WI38 (cell line): ENCODE data around the gene ITGB1BP1.

Experiments
- H3K4me3 ChIP-seq: 2 replicates; pipeline ENCODE4 v1.5.1; 2011; ENCODE audit warnings: low read depth, mild to moderate bottlenecking, control low read depth, low read length
- TF ChIP-seq, protein P1 (sequence below): IDR thresholded peaks from 2 replicates; pipeline ENCODE4 v1.5.1; 2012; ENCODE audit warnings: low read depth, mild to moderate bottlenecking, control low read depth, low read length

The ITGB1BP1 gene

DNA sequence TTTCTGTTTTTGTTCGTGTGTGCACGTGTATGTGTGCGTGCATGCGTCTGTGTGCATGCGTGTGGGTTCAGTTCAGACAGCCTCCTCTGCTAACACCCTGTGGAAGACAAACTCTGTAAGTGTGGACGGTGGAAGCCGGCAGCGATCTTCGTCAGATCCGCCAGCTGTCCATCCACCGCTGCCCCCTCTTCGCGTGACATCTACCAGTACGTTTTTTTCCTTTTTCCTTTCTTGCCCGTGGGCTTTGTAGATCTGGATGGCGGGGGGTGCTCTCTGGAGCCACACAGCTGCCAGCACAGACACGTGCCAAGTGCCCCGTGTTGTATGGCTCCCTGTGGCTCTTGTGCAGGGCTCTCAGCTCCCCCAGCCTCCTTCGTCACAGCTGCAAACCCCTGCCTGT, 32.3 kb downstream of the ITGB1BP1 start:
- no peak overlapping the region for H3K4me3 ChIP-seq
- TF ChIP-seq, protein P1, sequence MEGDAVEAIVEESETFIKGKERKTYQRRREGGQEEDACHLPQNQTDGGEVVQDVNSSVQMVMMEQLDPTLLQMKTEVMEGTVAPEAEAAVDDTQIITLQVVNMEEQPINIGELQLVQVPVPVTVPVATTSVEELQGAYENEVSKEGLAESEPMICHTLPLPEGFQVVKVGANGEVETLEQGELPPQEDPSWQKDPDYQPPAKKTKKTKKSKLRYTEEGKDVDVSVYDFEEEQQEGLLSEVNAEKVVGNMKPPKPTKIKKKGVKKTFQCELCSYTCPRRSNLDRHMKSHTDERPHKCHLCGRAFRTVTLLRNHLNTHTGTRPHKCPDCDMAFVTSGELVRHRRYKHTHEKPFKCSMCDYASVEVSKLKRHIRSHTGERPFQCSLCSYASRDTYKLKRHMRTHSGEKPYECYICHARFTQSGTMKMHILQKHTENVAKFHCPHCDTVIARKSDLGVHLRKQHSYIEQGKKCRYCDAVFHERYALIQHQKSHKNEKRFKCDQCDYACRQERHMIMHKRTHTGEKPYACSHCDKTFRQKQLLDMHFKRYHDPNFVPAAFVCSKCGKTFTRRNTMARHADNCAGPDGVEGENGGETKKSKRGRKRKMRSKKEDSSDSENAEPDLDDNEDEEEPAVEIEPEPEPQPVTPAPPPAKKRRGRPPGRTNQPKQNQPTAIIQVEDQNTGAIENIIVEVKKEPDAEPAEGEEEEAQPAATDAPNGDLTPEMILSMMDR: no peak

DNA sequence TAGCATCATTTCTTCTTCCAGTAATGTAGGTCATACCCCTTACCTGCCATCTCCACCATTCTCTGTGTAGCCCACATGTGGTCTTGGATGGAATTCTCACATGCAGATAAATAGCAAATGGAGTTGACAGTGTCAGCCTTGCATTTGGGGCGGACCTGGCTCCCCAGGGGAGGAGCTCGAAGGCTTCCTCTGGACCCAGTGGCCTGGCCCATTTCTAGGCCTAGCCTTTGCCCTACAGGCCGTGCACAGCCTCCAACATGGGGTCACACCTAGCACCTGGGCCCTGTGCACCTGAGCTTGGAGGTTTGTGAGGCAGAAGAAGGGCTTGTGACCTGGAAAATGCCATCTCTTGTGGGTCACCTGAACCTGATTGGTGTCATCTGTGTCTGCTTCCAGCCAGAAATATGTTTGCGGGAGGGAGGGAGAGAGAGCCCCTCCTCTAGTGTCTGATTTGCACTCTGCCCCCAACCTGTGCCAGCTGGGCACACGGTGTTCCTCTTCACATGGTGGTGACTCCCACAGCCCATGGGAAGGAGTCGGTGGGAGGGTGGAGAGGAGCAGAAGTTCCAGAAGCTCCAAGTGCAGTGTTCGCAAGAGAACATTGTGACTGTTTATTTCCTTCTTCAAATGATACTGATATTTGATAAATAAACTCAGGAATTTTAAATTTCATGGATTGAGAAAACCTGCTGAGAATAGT, 33.0 kb downstream of the ITGB1BP1 start:
- no peak overlapping the region for H3K4me3 ChIP-seq
- TF ChIP-seq, protein P1: no peak

DNA sequence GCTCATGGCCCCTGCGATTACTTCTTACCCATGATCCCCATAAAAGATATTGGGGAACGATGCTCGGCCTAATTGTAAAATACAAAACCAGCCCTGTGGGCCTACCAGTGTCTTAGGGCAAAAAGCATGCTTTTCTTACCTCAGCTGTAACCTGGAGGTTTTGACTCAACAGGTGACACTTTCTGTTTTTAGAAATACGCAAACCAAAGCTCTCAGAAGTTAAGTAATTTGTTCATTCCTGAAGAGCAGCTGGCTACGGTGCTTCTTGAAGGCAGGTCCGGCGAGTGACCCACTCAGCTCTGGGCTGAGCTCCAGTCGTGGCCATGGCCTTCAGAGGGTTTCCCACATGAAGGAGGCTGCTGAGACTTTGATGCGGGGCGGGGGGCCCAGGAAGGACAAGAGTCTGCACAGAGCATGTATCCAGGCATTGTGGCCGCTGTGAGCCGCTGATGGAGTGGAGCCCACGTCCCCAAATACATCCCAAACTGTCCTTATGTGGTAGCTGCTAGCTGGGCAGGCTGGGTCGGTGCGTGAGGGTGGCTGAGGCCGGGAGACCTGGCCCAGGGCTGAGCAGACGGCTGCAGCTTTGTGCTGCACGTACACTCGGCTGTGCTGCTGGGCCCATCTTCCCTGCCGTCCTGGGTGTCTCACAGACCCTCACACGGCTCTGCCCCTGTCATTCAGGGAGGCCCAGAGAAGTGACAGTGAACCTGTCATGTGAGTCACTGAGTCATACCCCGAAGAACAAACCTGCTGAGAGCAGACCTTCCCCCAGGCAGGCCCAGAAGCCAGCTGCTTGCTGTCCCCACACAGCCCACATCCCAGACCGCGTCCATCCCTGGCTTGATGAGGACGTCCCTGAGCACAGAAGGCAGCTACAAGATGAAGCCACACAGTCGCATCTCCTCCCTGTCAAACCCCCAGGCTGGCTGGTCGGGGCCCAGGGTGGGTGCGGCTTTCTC, 34.1 kb downstream of the ITGB1BP1 start:
- H3K4me3 ChIP-seq: no peak overlapping the region
- TF ChIP-seq, protein P1: no peak

DNA sequence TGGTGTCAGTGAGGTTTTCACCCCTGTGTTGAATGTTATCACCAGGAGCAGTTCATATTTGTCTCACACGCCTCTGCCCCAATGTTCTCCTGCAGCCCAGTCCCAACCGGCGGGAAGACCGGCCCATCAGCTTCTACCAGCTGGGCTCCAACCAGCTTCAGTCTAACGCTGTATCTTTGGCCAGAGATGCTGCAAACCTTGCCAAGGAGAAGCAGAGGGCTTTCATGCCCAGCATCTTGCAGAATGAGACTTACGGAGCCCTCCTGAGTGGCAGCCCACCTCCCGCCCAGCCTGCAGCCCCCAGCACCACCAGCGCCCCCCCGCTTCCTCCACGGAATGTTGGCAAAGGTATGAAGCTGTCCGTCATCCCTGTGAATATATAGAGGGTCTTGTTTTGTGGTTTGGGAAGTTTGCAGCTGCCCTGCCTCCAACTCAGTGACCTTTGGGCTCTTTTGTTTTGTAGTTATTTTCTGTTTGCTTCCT, 35.1 kb downstream of the ITGB1BP1 start:
- TF ChIP-seq, protein P1: no peak
- H3K4me3 ChIP-seq: no peak overlapping the region

DNA sequence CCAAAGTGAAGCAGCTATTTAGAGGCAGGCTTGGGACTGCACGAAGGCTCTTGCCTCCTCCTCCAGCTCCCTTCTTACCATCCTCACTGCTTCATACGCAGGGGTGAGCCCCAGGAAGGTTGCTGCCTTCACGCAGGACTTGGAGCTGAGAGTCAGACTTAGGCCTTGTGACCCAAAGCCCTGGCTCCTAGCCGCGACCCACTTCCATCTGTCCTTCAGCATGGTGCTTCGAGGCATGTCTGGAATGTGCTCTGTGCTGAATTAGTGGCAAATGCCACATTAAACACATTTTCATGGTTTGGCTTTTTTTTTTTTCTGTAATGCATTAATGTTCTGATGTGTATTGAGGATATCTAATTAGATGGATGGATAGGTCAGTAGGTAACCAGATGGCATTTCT, 37.5 kb downstream of the ITGB1BP1 start:
- H3K4me3 ChIP-seq: no peak overlapping the region
- TF ChIP-seq, protein P1: no peak

DNA sequence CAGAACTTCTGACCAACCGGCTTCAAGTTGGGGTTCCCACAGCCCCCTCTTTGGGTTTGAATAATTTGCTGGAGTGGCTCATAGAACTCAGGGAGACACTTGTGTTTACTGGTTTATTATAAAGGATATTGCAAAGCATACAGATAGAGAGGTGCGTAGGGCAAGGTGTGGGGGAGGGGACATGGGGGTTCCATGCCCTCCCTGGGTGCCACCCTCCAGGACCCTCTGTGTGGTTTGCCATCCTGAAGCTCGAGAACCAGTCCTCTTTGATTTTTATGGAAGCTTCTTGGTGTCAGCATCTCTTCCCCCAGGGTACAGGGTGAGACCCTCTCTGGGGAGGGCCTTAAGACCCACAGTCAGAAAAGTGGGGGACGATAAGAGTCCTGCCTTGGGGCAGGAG, 38.8 kb downstream of the ITGB1BP1 start:
- TF ChIP-seq, protein P1: no peak
- no peak overlapping the region for H3K4me3 ChIP-seq

DNA sequence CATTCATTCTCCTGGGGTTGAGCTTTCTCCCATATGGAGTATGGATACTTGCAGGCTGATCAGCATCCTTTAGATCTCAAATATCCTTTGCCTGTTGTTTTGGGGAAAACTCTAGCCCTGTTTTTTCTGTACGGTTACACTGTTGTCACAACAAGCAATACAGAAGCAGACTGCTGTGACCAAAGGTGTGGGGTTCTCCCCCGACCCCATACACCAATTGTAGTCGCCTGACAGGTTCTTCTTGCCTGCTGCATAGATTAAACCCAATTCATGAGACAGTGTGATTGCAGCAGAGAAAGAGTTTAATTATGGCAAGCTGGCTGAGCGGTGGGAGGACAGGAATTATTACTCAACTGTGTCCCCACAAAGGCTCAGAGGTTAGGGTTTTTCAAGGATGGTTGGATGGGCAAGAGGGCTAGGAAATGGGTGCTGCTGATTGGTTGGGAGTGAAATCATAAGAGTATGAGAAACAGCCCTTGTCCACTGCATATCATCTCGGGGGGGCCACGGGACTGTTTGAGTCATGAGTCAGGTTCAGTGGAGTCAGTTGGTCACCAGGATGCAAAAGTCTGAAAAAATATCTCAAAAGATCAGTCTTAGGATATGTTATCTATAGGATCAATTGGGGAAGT, 40.6 kb downstream of the ITGB1BP1 start:
- H3K4me3 ChIP-seq: no peak overlapping the region
- TF ChIP-seq, protein P1: no peak
